GM18508 (cell line): ENCODE data around the gene WDR73.

Experiments used
- ATAC-seq: cut with Tn5 transposase; IDR thresholded peaks from one replicate; pipeline ENCODE4 v1.9.1; 2021; ENCODE audit warnings: moderate number of reproducible peaks; ENCODE audit not compliant: insufficient read depth, unreplicated experiment

WDR73 gene

DNA sequence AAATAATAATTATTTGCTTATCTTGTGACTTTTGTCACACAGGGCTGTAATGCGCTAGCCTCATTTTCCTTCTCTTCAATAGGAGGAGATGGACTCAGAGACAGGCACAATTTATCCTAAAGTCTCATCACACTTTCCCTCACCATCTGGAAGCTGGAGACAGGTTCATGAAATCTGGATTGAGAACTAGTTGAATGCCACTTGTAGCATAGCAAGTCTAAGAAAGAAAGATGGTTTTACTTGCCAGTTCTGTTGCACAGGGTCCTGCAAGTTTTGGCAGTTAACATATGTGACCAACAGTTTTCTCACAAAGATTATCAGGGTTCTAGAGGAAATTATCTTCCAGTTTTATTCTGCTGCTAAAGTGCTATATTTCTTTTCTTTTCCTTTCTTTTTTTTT lies 62.3 kb downstream of the WDR73 start:
- ATAC-seq = no peak

DNA sequence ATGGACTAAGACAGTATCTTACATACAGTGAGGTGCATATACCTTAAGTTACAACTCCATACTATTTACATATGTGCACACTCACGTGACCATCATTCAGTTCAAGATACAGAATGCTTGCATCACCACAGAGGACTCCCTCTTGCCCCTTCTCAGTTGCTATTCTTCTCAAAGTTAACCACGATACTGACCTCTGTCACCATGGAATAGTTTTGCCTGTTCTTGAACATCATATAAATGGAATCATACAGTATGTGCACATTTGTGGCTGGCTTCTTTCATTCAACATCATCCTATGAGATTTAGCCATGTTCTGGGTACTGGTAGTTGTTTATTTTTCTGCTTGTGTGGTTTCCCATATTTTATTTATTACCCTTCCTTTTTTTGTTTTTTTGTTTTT lies 63.7 kb downstream of the WDR73 start:
- no peak for ATAC-seq
